Measurements from ENCODE around the gene CLEC16A. TPM values are rescaled to one million over a fixed set of nuclear protein-coding genes. Genes with fewer than 3 reads are reported as not detected.
A peak's percentile ranks its signal among the peaks of the same experiment; 100 is the strongest.

The CLEC16A gene
- total RNA-seq, 4 donors from 2014 or later = 20.3 to 25.7 (median 25.1) TPM

DNA sequence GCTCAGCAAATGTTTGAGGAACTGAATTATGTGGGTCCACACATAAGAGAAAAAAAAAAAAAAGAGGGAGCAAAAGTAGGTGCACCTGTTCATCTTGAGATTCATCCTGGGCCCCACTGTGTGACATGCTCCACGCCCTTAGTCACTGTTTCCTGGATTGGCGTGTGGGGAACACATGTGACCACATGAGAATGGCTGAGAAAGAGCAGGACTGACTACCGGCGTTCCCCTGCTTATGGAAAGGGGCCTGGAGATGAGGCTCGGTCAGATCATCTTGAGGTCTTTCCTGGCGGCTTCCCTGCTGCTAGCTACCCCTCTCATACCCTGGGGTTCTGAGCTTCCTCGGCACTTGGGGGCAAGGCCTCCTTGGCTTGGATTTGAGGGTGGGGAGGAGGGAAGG, 6.0 kb upstream of the CLEC16A start:
- Histone ChIP-seq H3K36me3 (peaks cover 0 to 23% (median 0%) of the 10 kb centered on the region in 3 donors), H3K4me1 (peaks cover 52 to 93% (median 60%) of the 10 kb centered on the region in 3 donors), H3K9me3 (no peaks in the 10 kb centered on the region), H3K27ac (peak overlapping the region in 3 of 4 donors; percentile 64 to 89 (median 72)), H3K27me3 (no peaks in the 10 kb centered on the region), H3K4me3 (peak overlapping the region in 2 of 4 donors; percentile 12 to 93)
- no peak for DNase-seq
- intact Hi-C loops (cut with DNase I) = no loop called here
- 57 to 60% methylated on average over 1 to 6 of the region's 7 CpGs for WGBS, 2 donors
- TF ChIP-seq, protein P1, sequence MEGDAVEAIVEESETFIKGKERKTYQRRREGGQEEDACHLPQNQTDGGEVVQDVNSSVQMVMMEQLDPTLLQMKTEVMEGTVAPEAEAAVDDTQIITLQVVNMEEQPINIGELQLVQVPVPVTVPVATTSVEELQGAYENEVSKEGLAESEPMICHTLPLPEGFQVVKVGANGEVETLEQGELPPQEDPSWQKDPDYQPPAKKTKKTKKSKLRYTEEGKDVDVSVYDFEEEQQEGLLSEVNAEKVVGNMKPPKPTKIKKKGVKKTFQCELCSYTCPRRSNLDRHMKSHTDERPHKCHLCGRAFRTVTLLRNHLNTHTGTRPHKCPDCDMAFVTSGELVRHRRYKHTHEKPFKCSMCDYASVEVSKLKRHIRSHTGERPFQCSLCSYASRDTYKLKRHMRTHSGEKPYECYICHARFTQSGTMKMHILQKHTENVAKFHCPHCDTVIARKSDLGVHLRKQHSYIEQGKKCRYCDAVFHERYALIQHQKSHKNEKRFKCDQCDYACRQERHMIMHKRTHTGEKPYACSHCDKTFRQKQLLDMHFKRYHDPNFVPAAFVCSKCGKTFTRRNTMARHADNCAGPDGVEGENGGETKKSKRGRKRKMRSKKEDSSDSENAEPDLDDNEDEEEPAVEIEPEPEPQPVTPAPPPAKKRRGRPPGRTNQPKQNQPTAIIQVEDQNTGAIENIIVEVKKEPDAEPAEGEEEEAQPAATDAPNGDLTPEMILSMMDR (IDR thresholded peaks at IDR 0.05) = no peak
- no peak for TF ChIP-seq POLR2A (IDR thresholded peaks at IDR 0.05)

DNA sequence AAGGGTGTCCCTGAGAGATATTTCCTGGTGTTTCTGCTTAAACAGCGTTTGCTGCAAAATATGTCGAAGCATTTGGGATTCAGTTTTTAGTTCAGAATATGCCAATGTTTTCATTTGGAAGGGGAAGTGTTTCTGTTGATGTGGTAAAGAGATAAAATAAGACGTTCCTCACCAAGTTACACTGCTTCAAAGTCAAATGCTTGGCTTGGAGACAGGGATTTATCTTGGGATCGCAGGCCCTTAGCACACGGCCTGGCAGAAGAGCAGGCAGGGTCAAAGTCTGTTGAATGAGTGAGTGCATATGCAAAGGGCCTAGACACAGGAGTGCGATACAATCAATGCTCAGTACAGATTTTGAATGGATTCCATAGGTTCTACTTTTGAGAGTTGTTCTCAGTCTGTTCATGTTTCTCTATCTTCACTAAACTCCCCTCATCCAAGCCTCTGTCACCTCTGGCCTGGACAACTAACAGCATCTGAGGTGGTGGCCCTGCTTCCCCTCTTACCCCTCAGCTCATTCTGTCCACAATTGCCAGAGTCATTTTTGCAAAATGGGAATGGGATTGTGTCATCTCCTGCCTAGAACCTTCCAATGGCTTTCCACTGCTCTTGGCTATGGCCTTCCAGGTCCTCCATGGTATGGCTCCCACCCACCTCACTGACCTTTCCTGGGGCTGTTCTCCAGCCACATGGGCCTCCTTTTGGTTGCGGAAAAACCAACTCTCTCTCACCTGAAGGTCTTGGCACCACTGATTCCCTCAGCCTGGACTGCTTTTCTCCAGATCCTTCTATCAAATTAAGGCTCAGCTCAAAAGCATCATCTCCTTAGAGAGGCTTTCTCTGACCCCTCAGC, 5.3 kb upstream of the CLEC16A start:
- WGBS, 2 donors = 66 to 72% methylated on average over 7 of the region's 7 CpGs
- H3K4me3 ChIP-seq = peak overlapping the region in 2 of 4 donors; percentile 89 to 93
- intact Hi-C loops (cut with DNase I) = no loop called here

GRCh38 chr16:10939649-10940234, 4.6 kb upstream of the CLEC16A start:
- intact Hi-C loops (cut with DNase I) = no loop called here
- TF ChIP-seq, protein P1 (IDR thresholded peaks at IDR 0.05) = no peak
- TF ChIP-seq POLR2A (IDR thresholded peaks at IDR 0.05) = no peak
- no peaks in the 10 kb centered on the region for H3K27me3 ChIP-seq
- peak overlapping the region in 2 of 4 donors; percentile 89 to 93 for H3K4me3 ChIP-seq
- H3K27ac ChIP-seq = peak overlapping the region in 3 of 4 donors; percentile 75 to 91 (median 89)
- H3K36me3 ChIP-seq = peaks cover 0 to 12% (median 0%) of the 10 kb centered on the region in 3 donors
- no peak for DNase-seq
- WGBS, 2 donors = 81% methylated on average over 6 of the region's 7 CpGs
- peaks cover 52 to 87% (median 59%) of the 10 kb centered on the region in 3 donors for H3K4me1 ChIP-seq
- H3K9me3 ChIP-seq = no peaks in the 10 kb centered on the region

More for the DNA sequence above, 5.3 kb upstream of the CLEC16A start:
- DNase-seq = no peak
- H3K27me3 ChIP-seq = no peaks in the 10 kb centered on the region
- peak overlapping the region in 3 of 4 donors; percentile 64 to 91 (median 89) for H3K27ac ChIP-seq
- peaks cover 52 to 93% (median 63%) of the 10 kb centered on the region in 3 donors for H3K4me1 ChIP-seq
- no peak for TF ChIP-seq POLR2A (IDR thresholded peaks at IDR 0.05)
- TF ChIP-seq, protein P1 (IDR thresholded peaks at IDR 0.05) = no peak
- no peaks in the 10 kb centered on the region for H3K9me3 ChIP-seq
- H3K36me3 ChIP-seq = peaks cover 0 to 16% (median 0%) of the 10 kb centered on the region in 3 donors

- no peaks in the 10 kb centered on the region for H3K9me3 ChIP-seq
- intact Hi-C loops (cut with DNase I) = no loop called here
- H3K4me3 ChIP-seq = peak overlapping the region; percentile 78 to 93 (median 90)
- no peaks in the 10 kb centered on the region for H3K27me3 ChIP-seq
- H3K27ac ChIP-seq = peak overlapping the region in 3 of 4 donors; percentile 75 to 91 (median 89)
- peaks cover 0 to 12% (median 0%) of the 10 kb centered on the region in 3 donors for H3K36me3 ChIP-seq
- 14 to 16% methylated on average over 5 of the region's 8 CpGs for WGBS, 2 donors
- H3K4me1 ChIP-seq = peaks cover 57 to 87% (median 62%) of the 10 kb centered on the region in 3 donors
- DNase-seq = no peak
- TF ChIP-seq, protein P1 (IDR thresholded peaks at IDR 0.05) = no peak
- TF ChIP-seq POLR2A (IDR thresholded peaks at IDR 0.05) = no peak
Observed at GRCh38 chr16:10940501-10941079, 3.8 kb upstream of the CLEC16A start.
